IMR-90 (cell line): ENCODE measurements around the gene NUAK1. TPM values are rescaled to one million over a fixed set of nuclear protein-coding genes. Genes with fewer than 3 reads are reported as not detected.

Experiments
- ATAC-seq: fragments of 200-7000 bp; cut with Tn5 transposase; 2 replicates; pipeline ENCODE4 v1.9.1; 2020; ENCODE audit warnings: low read depth, mild to moderate bottlenecking, moderate library complexity
- BruUV-seq: library from RNA; stranded (reverse); fragments of 400-500 nt; replicated peaks from 2 replicates; lab custom pipeline; 2021; lab: Mats Ljungman, UMichigan
- CTCF ChIA-PET: fragments of 300-600 bp; formaldehyde crosslinking; extraction: SDS; loops from one replicate; lab custom pipeline; 2021; ENCODE audit warnings: antibody characterized with exemption; lab: Yijun Ruan, JAX
- POLR2A ChIA-PET: fragments of 300-600 bp; sonication (Branson Sonifier 250); formaldehyde crosslinking; loops from one replicate; lab custom pipeline; 2022; ENCODE audit warnings: antibody characterized with exemption; ENCODE audit not compliant: unreplicated experiment; lab: Charles Lee
- DNase-seq: peaks from one replicate; pipeline ENCODE4 v3.0.0; 2013
- H2AFZ ChIP-seq: replicated peaks from 2 replicates; pipeline ENCODE3; 2013; ENCODE audit warnings: low read length, mild to moderate bottlenecking; ENCODE audit not compliant: poor library complexity
- H2AK5ac ChIP-seq: 2 replicates; pipeline ENCODE4 v1.6.1; 2013; ENCODE audit warnings: low read depth, low read length, inconsistent platforms
- H2AK9ac ChIP-seq: replicated peaks from 2 replicates; pipeline ENCODE3; 2013; ENCODE audit warnings: mild to moderate bottlenecking, low read depth, low read length, moderate library complexity; ENCODE audit not compliant: poor library complexity
- H2BK120ac ChIP-seq: 2 replicates; pipeline ENCODE4 v1.6.1; 2013; ENCODE audit warnings: low read depth, low read length, inconsistent platforms
- H2BK15ac ChIP-seq: 3 replicates; pipeline ENCODE4 v1.6.1; 2013; ENCODE audit warnings: low read depth, low read length, inconsistent platforms
- H2BK20ac ChIP-seq: 2 replicates; pipeline ENCODE4 v1.6.1; 2013; ENCODE audit warnings: low read depth, mild to moderate bottlenecking, inconsistent platforms, low read length, moderate library complexity
- H2BK5ac ChIP-seq: 2 replicates; pipeline ENCODE4 v1.6.1; 2013; ENCODE audit warnings: mild to moderate bottlenecking, low read depth, low read length, inconsistent platforms; ENCODE audit not compliant: poor library complexity, severe bottlenecking
- H3K14ac ChIP-seq: replicated peaks from 2 replicates; pipeline ENCODE4 v1.6.1; 2013; ENCODE audit warnings: low read depth, low read length, inconsistent platforms
- H3K18ac ChIP-seq: 2 replicates; pipeline ENCODE4 v1.6.1; 2013; ENCODE audit warnings: low read depth, low read length, control low read depth
- H3K23ac ChIP-seq: 2 replicates; pipeline ENCODE4 v1.6.1; 2013; ENCODE audit warnings: low read depth, low read length, inconsistent platforms
- H3K27ac ChIP-seq: 2 replicates; pipeline ENCODE4 v1.5.1; 2013; ENCODE audit warnings: mild to moderate bottlenecking, control low read depth, low read length; ENCODE audit not compliant: insufficient read depth
- H3K27me3 ChIP-seq: 2 replicates; pipeline ENCODE4 v1.6.1; 2013; ENCODE audit warnings: low read length; ENCODE audit not compliant: control insufficient read depth, insufficient read depth
- H3K36me3 ChIP-seq: 2 replicates; pipeline ENCODE4 v1.6.1; 2013; ENCODE audit warnings: low read length, mixed read lengths; ENCODE audit not compliant: control insufficient read depth, insufficient read depth
- H3K4ac ChIP-seq: 2 replicates; pipeline ENCODE4 v1.6.1; 2013; ENCODE audit warnings: low read depth, low read length, inconsistent platforms
- H3K4me1 ChIP-seq: 2 replicates; pipeline ENCODE4 v1.6.1; 2013; ENCODE audit warnings: low read length, mixed read lengths; ENCODE audit not compliant: control insufficient read depth, insufficient read depth
- H3K4me2 ChIP-seq: 2 replicates; pipeline ENCODE4 v1.6.1; 2013; ENCODE audit warnings: low read depth, mild to moderate bottlenecking, control low read depth, low read length, moderate library complexity
- H3K4me3 ChIP-seq: 2 replicates; pipeline ENCODE4 v1.5.1; 2013; ENCODE audit warnings: low read depth, mild to moderate bottlenecking, control low read depth, low read length, moderate library complexity; ENCODE audit not compliant: insufficient read depth
- H3K56ac ChIP-seq: 2 replicates; pipeline ENCODE4 v1.6.1; 2013; ENCODE audit warnings: low read length, inconsistent platforms; ENCODE audit not compliant: insufficient read depth; ENCODE audit errors: extremely low read depth
- H3K79me1 ChIP-seq, 2 experiments: 2 replicates each; pipeline ENCODE4 v1.6.1; 2013; ENCODE audit warnings: low read length in 2 of 2, inconsistent platforms in 1 of 2, low read depth in 1 of 2
- H3K9ac ChIP-seq: 2 replicates; pipeline ENCODE4 v1.6.1; 2013; ENCODE audit warnings: low read depth, low read length, control low read depth
- H3K9me1 ChIP-seq: 2 replicates; pipeline ENCODE4 v1.6.1; 2013; ENCODE audit warnings: low read length, inconsistent platforms; ENCODE audit not compliant: insufficient read depth
- H3K9me3 ChIP-seq: 2 replicates; pipeline ENCODE4 v1.6.1; 2013; ENCODE audit warnings: low read length; ENCODE audit not compliant: control insufficient read depth, insufficient read depth
- H4K20me1 ChIP-seq: 2 replicates; pipeline ENCODE4 v1.6.1; 2013; ENCODE audit warnings: low read length, inconsistent platforms; ENCODE audit not compliant: insufficient read depth
- H4K5ac ChIP-seq: 2 replicates; pipeline ENCODE4 v1.6.1; 2013; ENCODE audit warnings: mild to moderate bottlenecking, low read depth, low read length, control low read depth
- H4K8ac ChIP-seq, 2 experiments: 2 replicates each; pipeline ENCODE4 v1.6.1; 2013; ENCODE audit warnings: low read depth in 2 of 2, low read length in 2 of 2, control low read depth in 1 of 2, inconsistent platforms in 1 of 2
- H4K91ac ChIP-seq: 2 replicates; pipeline ENCODE4 v1.6.1; 2013; ENCODE audit warnings: low read depth, low read length, inconsistent platforms; ENCODE audit not compliant: insufficient read depth
- BHLHE40 ChIP-seq: fragments of 150-350 bp; IDR thresholded peaks from 2 replicates; pipeline ENCODE4 v1.6.1; 2016; ENCODE audit warnings: mild to moderate bottlenecking, low read depth, low read length
- CEBPB ChIP-seq: IDR thresholded peaks from 2 replicates; pipeline ENCODE4 v1.6.1; 2012; ENCODE audit warnings: low read depth, low read length, improper control_type of control experiment
- CHD1 ChIP-seq: IDR thresholded peaks from 2 replicates; pipeline ENCODE4 v1.6.1; 2012; ENCODE audit warnings: low read depth, low read length, improper control_type of control experiment
- ELK1 ChIP-seq: fragments of 150-350 bp; IDR thresholded peaks from 2 replicates; pipeline ENCODE4 v1.6.1; 2016; ENCODE audit warnings: low read depth, mild to moderate bottlenecking, low read length, moderate library complexity, borderline replicate concordance
- FOS ChIP-seq: fragments of 150-350 bp; IDR thresholded peaks from 2 replicates; pipeline ENCODE4 v1.6.1; 2016; ENCODE audit warnings: low read depth, low read length
- MAZ ChIP-seq: IDR thresholded peaks from 2 replicates; pipeline ENCODE4 v1.6.1; 2012; ENCODE audit warnings: low read depth, mild to moderate bottlenecking, low read length, improper control_type of control experiment, moderate library complexity, borderline replicate concordance
- MXI1 ChIP-seq: IDR thresholded peaks from 2 replicates; pipeline ENCODE4 v1.6.1; 2012; ENCODE audit warnings: low read depth, mild to moderate bottlenecking, low read length, moderate library complexity, borderline replicate concordance
- NFE2L2 ChIP-seq: fragments of 150-350 bp; IDR thresholded peaks from 2 replicates; pipeline ENCODE4 v1.6.1; 2016; ENCODE audit warnings: low read depth, mild to moderate bottlenecking, low read length
- POLR2A ChIP-seq: IDR thresholded peaks from 2 replicates; pipeline ENCODE4 v1.6.1; 2012; ENCODE audit warnings: mild to moderate bottlenecking, low read depth, low read length
- RCOR1 ChIP-seq: IDR thresholded peaks from 2 replicates; pipeline ENCODE4 v1.6.1; 2012; ENCODE audit warnings: mild to moderate bottlenecking, low read length, improper control_type of control experiment; ENCODE audit not compliant: insufficient replicate concordance
- RFX5 ChIP-seq: IDR thresholded peaks from 2 replicates; pipeline ENCODE4 v1.8.0; 2012; ENCODE audit warnings: low read depth, mild to moderate bottlenecking, low read length, moderate library complexity
- WGBS, 2 experiments: methylation state at CpG; one replicate each; pipeline versions ENCODE4 v1.1.5 to v1.1.7; 2013; ENCODE audit warnings: missing lambda C conversion rate in 2 of 2; ENCODE audit not compliant: insufficient read length in 1 of 2; ENCODE audit errors: extremely low coverage in 2 of 2; 5-methylcytosine and 5-hydroxymethylcytosine counted together
- dilution Hi-C: fragments of 300-500 bp; cut with HindIII; formaldehyde crosslinking; loops from one replicate; pipeline ENCODE4 v1.14.3; 2018; ENCODE audit warnings: low sequenced_read_pairs; ENCODE audit not compliant: unreplicated experiment
- in situ Hi-C: fragments of 300-500 bp; cut with MboI; formaldehyde crosslinking; loops from 3 replicates; pipeline ENCODE4 v1.14.3; 2019; ENCODE audit warnings: low sequenced_read_pairs, inconsistent platforms, mixed read lengths
- intact Hi-C: fragments of 100-400 bp; cut with micrococcal nuclease; formaldehyde crosslinking; loops from 2 replicates; pipeline ENCODE4 v1.10.0; 2022
- polyA plus RNA-seq, 3 experiments: library from polyadenylated mRNA; depleted of rRNA; stranded (reverse); fragments of >200 nt; gene quantifications; 2 replicates each; pipeline ENCODE4 v1.2.3, GENCODE V29; 2012; ENCODE audit warnings: low replicate concordance in 1 of 3
- total RNA-seq: library from RNA; depleted of rRNA; stranded (reverse); fragments of >200 nt; gene quantifications from 2 replicates; pipeline ENCODE4 v1.2.3, GENCODE V29; 2012
- TF ChIP-seq, protein P1 (sequence below): conservative IDR thresholded peaks from 2 replicates; pipeline ENCODE4 v1.5.1; 2012; ENCODE audit warnings: mild to moderate bottlenecking, low read depth, low read length, improper control_type of control experiment
- TF ChIP-seq, protein P2 (sequence below): fragments of 150-350 bp; IDR thresholded peaks from 2 replicates; pipeline ENCODE4 v1.6.1; 2017; ENCODE audit warnings: mild to moderate bottlenecking, antibody characterized with exemption, low read length, low read depth

Gene NUAK1
- total and polyA plus RNA-seq, 2 of the 4 experiments (the other 2 are of a cell fraction): 4.8 to 8.8 TPM

DNA sequence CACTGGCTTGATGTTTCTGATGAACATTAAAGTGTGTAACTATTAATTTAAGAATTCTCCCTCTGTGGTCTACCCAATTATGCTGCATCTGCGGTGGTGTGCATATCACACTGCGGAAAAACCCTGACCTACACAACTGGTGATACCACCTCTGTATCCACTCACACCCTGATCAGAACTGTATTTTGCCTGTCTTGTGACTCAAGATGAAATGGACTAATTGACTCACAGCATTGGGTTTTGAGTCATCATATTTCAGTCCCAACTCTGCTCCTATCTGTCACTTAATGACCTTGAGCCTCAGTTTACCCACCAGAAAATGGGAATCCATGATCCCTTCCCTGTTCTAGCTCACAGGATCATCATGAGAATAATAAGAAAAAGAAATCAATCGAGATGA lies 65.6 kb downstream of the NUAK1 start:
- intact Hi-C loops: no loop called here
- Histone ChIP-seq H3K23ac (peak overlapping the region; percentile 29; the same call in 1 of the 2 replicates), H2AK5ac (peak overlapping the region; percentile 79; the same call in 1 of the 2 replicates), H3K18ac (no peak overlapping the region), H3K27ac (no peak overlapping the region), H3K9me3 (no peaks in the 10 kb centered on the region), H4K8ac (0 out of 4 replicates have a peak overlapping the region, but pooled peaks of 1 of the 2 experiments have one; percentile 11), H4K91ac (no peak overlapping the region), H3K9me1 (peaks cover 16% of the 10 kb centered on the region), H3K36me3 (peaks cover 7% of the 10 kb centered on the region; the same call in 1 of the 2 replicates), H3K9ac (no peak overlapping the region), H3K27me3 (no peaks in the 10 kb centered on the region), H2BK15ac (peak overlapping the region; percentile 66; the same call in 2 of the 3 replicates), H3K79me1 (peaks cover 17 to 40% of the 10 kb centered on the region in 2 experiments; a peak in 3 of 4 replicates), H4K20me1 (peaks cover 7% of the 10 kb centered on the region; the same call in 1 of the 2 replicates), H4K5ac (no peak overlapping the region; the same call in 1 of the 2 replicates), H2BK5ac (no peak overlapping the region), H3K4me2 (no peak overlapping the region), H2AFZ (no peak overlapping the region), H2BK20ac (peak overlapping the region; percentile 13), H3K4me1 (peaks cover 19% of the 10 kb centered on the region), H3K4ac (peak overlapping the region; percentile 46; the same call in 1 of the 2 replicates), H3K56ac (no peak overlapping the region), H3K4me3 (no peak overlapping the region), H3K14ac (peak overlapping the region; percentile 0; the same call in 1 of the 2 replicates), H2BK120ac (no peak overlapping the region), H2AK9ac (no peak overlapping the region)
- ChIA-PET CTCF (no interaction called here), POLR2A (no interaction called here)
- WGBS, 2 experiments: no CpG with 5 or more reads among the region's 3 CpGs
- DNase-seq: no peak
- TF ChIP-seq FOS: no peak
- TF ChIP-seq CHD1: no peak
- no peak for TF ChIP-seq BHLHE40
- TF ChIP-seq MXI1: no peak
- TF ChIP-seq, protein P1, sequence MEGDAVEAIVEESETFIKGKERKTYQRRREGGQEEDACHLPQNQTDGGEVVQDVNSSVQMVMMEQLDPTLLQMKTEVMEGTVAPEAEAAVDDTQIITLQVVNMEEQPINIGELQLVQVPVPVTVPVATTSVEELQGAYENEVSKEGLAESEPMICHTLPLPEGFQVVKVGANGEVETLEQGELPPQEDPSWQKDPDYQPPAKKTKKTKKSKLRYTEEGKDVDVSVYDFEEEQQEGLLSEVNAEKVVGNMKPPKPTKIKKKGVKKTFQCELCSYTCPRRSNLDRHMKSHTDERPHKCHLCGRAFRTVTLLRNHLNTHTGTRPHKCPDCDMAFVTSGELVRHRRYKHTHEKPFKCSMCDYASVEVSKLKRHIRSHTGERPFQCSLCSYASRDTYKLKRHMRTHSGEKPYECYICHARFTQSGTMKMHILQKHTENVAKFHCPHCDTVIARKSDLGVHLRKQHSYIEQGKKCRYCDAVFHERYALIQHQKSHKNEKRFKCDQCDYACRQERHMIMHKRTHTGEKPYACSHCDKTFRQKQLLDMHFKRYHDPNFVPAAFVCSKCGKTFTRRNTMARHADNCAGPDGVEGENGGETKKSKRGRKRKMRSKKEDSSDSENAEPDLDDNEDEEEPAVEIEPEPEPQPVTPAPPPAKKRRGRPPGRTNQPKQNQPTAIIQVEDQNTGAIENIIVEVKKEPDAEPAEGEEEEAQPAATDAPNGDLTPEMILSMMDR: no peak
- no peak for TF ChIP-seq CEBPB
- no peak for TF ChIP-seq RCOR1
- no peak for TF ChIP-seq ELK1
- TF ChIP-seq, protein P2, sequence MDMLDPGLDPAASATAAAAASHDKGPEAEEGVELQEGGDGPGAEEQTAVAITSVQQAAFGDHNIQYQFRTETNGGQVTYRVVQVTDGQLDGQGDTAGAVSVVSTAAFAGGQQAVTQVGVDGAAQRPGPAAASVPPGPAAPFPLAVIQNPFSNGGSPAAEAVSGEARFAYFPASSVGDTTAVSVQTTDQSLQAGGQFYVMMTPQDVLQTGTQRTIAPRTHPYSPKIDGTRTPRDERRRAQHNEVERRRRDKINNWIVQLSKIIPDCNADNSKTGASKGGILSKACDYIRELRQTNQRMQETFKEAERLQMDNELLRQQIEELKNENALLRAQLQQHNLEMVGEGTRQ: no peak
- TF ChIP-seq NFE2L2: no peak
- TF ChIP-seq RFX5: no peak
- TF ChIP-seq MAZ: no peak
- no peak for TF ChIP-seq POLR2A
- dilution Hi-C loops: no loop called here
- BruUV-seq: no TSS peak
- in situ Hi-C loops: no loop called here
- no peak for ATAC-seq
